ENCODE measurements around the gene RBM15B. TPM values are rescaled to one million over a fixed set of nuclear protein-coding genes. Genes with fewer than 3 reads are reported as not detected.

Gene RBM15B
- total RNA-seq, 1 donor from 2014 or later: 28.0 TPM

DNA sequence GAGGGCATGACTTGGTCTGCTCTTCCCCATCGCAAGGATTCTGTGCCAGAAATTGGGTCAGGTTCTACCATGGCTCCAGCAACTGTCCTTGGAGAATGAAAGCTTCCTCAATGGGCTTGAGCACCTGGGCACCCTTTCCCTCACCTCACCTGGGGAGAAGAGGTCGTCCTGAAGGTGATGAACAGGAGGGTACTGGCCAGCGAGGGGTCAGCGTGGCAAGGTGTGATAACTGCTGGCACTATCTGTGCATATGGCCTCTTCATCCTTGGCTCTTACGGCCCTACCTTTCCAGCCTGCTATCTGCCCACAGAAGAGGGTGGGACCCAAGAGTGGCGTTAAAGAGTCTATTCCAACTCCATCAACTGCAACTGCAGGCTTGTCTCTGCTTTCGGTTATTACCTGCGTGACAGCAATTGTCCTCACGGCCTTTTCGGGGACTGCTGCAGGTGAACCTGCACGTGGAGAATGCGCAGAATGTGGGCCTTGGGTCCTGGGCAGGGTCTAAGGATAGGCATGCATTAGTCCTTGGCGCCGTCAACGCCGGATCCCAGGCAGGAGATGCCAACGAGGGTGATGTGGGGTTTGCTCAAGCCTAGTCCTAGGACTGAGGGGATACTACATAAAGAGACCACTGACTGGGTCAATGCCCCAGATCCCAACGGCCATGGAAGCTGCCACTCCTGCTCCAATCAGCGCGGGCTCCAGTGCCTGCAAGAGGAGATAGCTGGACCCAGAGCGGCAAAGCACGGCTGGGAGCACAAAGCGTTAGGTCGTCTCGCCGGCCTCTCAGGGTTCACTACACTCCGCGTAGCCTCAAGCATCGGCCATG lies 625 bp upstream of the RBM15B start:
- DNase-seq (ENCODE audit: low spot score): peak; percentile 74

DNA sequence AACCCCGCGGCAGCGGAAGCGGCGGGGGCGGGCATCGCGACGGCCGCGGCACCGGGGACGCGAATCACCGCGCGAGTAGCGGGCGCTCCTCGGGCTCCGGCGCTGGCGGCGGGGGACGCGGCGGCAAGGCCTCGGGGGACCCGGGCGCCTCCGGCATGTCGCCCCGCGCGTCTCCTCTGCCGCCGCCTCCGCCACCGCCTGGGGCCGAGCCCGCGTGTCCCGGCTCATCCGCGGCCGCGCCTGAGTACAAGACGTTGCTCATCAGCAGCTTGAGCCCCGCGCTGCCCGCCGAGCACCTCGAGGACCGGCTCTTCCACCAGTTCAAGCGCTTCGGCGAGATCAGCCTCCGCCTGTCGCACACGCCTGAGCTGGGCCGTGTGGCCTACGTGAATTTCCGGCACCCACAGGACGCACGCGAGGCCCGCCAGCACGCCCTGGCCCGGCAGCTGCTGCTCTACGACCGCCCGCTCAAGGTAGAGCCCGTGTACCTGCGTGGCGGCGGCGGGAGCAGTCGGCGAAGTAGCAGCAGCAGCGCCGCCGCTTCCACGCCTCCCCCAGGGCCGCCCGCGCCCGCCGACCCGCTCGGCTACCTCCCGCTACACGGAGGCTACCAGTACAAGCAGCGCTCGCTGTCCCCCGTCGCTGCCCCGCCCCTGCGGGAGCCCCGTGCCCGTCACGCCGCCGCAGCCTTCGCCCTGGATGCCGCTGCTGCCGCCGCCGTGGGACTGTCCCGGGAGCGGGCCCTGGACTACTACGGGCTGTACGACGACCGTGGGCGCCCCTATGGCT lies 675 bp downstream of the RBM15B start:
- DNase-seq (ENCODE audit: low spot score): peak; percentile 89

DNA sequence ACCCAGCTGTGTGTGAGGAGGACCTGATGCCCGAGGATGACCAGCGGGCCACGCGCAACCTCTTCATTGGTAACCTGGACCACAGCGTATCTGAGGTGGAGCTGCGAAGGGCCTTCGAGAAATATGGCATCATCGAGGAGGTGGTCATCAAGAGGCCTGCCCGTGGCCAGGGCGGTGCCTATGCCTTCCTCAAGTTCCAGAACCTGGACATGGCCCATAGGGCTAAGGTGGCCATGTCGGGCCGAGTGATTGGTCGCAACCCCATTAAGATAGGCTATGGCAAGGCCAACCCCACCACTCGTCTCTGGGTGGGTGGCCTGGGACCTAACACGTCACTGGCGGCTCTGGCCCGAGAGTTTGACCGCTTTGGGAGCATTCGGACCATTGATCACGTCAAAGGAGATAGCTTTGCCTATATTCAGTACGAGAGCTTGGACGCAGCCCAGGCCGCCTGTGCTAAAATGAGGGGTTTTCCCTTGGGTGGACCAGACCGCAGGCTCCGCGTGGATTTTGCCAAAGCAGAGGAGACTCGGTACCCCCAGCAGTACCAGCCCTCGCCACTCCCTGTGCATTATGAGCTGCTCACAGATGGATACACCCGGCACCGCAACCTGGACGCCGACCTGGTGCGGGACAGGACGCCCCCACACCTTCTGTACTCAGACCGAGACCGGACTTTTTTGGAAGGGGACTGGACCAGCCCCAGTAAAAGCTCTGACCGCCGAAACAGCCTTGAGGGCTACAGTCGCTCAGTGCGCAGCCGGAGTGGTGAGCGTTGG lies 1.5 kb downstream of the RBM15B start:
- peak; percentile 85 for DNase-seq (ENCODE audit: low spot score)

DNA sequence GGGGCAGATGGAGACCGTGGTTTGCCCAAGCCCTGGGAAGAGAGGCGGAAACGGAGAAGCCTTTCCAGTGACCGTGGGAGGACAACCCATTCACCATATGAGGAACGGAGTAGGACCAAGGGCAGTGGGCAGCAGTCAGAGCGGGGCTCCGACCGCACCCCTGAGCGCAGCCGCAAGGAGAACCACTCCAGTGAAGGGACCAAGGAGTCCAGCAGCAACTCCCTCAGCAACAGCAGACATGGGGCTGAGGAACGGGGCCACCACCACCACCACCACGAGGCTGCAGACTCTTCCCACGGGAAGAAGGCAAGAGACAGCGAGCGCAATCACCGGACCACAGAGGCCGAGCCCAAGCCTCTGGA lies 2.0 kb downstream of the RBM15B start:
- peak; percentile 77 for DNase-seq (ENCODE audit: low spot score)

DNA sequence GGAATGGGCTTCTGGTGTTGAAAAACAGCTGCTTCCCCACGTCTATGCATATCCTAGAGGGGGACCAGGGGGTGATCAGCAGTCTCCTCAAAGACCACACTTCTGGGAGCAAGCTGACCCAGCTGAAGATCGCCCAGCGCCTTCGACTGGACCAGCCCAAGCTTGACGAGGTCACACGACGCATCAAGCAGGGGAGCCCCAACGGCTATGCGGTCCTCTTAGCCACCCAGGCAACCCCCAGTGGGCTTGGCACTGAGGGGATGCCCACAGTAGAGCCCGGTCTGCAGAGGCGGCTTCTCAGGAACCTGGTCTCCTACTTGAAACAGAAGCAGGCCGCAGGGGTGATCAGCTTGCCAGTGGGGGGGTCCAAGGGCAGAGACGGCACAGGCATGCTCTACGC lies 2.5 kb downstream of the RBM15B start:
- DNase-seq (ENCODE audit: low spot score): peak; percentile 83

DNA sequence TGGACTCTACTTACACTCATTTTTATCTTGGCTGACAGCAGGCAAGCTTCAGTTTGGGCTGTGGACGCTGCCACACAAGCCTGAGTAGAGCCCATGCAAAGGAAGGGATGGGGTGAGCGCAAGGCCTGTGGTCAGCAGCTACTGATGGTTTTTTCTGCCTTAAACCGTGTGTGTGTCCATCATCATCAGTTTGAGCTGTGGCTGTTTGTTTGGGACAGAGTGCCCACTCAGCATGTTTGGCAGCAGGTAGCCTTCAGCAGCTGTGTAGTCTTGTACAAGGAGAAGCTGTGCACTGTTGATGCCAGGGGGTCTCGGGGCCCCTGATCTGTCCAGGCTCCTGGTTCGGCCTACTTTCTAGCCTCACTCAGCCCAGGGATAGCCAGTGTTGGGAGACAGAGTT lies 3.5 kb downstream of the RBM15B start:
- DNase-seq (ENCODE audit: low spot score): peak; percentile 73

DNA sequence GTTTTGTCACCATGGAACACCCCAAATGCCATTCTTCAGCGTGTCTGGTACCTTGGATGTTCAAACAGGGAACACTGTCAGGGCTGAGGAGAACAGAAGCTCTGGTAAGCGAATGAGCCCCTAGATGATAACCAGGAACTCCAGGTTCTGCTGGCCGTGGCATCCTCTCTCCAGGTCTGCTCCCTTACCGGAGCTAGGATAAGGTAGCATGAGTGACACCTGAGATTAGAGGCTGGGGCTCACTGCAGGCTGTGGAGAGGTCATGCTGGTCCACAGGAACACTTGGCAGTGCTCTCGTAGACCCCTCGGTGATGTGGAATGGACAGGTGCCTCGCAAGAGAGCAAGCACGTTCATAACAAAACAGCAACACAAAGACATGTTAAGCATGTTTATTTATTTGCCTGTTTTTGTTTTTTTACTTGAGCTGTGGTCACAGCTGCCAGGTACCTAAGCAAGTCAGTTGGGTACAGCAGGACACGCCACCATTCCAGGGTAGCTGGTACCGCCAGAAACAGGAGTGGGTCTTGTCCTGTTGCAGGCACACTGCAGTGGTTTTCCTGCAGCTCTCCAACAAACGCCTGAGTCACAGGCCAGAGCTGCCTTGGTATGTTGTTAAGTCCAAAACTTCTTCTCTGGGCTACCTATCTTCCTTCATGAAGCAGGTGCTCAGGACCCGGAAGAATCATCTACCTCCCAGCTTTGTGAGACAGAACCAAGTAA lies 4.6 kb downstream of the RBM15B start:
- DNase-seq (ENCODE audit: low spot score): peak; percentile 71

DNA sequence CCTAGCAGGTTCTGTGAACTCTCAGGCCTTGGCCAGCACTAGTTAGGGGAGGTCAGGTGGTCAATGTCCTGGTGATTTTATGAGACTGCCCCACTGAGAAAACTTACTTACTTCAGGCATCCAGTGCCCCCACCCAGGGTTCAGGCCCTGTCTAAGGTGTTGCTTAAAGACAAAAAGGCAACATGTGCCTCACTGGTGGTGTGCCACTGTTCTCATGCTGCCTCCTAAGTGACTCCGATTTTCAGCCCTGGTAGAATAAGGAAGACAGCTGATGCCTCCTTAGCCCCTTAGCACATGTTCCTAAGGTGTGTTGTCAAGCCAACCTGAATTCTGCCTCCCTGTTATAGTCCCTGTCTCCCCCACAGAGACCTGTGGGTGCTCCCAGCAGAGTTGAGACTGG lies 5.3 kb downstream of the RBM15B start:
- peak; percentile 75 for DNase-seq (ENCODE audit: low spot score)

DNA sequence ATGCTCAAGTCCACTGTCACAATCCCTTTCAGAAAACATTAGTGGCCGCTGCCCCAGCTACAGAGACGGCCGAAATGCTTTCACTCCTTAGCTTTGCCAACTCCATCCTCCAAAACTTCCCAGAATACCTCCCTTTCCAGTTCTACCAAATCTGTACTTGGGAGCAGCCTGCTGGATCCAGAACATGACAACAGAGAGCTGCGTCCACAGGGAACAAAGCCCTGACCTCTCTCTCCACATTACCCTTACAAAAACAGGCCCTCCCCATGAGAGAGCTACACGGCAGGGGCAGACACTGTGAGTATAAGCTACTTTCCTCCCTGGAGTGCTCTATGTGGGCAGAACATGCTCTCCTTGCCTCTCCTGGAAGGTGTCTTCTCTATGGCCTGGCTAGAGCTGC lies 6.3 kb downstream of the RBM15B start:
- DNase-seq (ENCODE audit: low spot score): peak; percentile 20

DNA sequence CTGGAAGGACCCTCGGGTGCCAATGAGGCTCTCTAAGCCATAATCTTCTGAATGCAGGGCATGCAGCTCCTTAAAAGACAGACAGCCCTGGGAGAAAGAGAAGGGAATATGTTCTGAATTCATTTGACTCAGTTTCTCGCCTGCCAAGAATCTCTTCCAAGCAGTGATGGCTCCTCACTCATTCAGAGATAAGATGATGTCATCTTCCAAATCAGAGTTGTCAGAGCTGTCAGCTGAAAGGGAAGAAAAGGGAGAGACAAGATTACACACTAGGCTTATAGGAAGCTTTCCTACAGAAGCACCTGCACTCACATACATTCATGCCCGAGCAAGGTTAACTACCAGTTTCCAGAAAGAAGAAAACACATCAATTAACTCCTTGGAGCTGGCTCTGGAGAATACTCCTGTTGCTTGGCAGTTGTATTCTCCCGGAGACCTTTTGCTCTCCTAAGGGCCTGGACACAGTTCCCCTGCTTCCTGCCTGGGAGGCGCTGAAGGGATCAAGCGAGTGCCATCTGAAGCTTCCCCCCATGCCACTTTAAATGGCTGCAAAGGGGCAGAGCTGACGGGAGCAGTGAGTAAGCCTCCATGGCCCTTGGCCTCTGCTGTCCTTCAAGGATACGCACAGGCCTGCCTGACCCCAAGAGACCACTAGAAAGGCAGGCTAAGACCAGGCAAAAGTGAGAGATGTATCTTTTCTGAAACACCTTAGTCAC lies 7.7 kb downstream of the RBM15B start:
- peak; percentile 67 for DNase-seq (ENCODE audit: low spot score)

DNA sequence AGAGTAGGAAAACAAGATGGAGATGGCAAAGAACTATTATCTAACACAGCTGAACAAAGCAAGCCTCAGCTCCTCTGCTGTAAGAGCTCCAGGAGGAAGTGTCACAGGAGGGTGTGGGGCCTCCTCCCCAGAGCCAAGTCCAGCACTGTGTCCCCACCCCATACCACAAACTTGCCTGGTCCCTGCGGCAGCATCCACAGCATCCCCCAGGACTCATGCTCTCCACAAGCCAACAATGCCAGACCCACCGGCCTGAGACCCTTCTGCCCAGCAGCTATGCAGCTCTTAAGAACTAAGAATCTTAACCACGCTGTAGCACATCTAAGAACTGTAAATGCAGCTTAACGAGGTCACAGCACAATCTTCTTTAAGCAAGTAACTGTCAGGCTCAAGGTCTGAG lies 9.1 kb downstream of the RBM15B start:
- peak; percentile 55 for DNase-seq (ENCODE audit: low spot score)

DNA sequence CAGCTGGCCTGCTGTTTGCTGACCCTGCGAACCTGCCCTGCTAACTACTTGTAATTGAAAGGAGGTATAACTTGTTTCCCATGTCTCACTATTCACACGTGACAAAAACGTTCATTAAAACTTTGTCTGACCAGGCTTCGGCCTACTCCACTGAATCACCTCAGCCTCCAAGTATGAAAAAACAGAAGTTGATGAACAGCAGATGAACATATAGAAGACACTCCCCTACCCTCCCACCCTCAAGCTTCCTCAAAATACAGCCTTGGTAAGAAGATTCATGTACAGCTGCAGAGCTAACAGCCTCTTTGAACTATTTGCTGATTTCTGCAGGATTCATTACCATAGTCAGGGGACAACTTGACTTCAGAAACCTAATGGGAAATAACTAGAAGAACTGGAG lies 10.7 kb downstream of the RBM15B start:
- DNase-seq (ENCODE audit: low spot score): no peak

DNA sequence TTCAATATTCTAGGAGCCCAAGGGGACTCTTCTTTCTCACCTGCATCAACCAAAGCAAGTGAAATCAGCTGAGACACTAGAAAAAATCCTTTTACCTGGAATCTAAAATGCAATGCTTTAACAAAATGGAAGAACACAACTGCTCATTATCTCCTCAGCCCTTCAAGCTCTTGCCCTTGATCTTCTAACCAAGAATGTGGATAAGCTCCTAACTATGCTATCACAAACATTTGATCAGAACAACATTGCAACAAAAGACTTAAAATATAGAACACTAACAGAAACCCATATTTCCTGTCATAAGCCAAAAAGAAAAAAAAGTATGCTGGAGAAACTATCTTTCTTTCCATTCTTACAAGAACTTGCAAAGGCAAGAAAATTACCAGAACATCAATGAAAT lies 12.6 kb downstream of the RBM15B start:
- no peak for DNase-seq (ENCODE audit: low spot score)

DNA sequence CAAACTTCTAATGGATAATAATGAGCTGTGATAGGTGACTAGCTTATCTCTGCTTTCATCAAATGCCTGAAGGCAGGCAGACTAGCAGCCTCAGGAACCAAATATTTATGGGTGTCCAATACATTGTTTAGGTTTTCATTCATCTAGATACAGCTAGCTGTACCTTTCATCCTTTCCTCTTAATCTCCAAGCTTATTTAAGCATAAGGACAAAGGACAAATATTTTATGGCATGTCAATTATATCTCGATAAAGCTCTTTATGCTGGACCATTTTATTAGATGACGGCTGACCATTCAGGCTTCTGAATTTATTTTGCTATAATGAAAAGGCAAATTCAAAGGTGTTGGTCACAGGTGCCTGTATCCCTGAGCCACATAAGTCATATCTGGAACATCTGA lies 16.9 kb downstream of the RBM15B start:
- no peak for DNase-seq (ENCODE audit: low spot score)

DNA sequence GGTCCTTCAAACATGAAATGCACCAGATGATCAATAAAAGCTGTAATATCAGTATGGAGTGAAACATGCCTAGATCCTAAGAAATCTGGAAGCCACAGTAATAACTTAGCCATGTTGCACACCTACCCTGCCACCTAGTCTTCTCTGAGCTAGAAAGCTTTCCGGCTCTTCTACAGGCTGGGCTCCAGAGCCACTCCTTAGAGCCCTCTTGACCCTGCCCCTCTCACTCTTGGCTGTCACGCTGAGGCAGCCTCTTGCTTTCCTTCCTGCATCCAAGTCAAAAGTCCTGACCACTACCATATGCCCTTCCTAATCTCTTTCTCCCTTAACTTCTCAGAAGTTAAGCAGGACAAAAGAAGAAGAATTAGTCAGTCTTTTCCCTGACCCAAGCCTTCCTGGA lies 17.7 kb downstream of the RBM15B start:
- no peak for DNase-seq (ENCODE audit: low spot score)

DNA sequence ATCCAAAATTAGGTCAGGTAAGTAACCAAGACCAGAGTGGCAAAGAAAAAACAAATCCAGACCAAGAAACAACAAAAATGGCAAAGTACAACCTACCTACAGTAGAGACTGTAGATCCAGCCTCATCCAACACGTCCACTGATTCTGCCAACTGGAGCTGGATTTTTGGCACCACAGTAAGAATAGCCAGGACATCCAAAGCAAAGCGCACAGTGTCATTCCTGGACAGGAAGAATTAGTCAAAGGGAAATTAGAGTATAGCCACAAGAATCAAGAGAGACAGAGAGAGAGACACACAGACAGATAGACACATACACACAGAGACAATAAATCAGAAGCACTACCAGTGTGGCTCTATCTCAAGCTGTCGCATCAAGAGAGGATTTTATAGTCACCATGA lies 31.1 kb downstream of the RBM15B start:
- DNase-seq (ENCODE audit: low spot score): no peak

DNA sequence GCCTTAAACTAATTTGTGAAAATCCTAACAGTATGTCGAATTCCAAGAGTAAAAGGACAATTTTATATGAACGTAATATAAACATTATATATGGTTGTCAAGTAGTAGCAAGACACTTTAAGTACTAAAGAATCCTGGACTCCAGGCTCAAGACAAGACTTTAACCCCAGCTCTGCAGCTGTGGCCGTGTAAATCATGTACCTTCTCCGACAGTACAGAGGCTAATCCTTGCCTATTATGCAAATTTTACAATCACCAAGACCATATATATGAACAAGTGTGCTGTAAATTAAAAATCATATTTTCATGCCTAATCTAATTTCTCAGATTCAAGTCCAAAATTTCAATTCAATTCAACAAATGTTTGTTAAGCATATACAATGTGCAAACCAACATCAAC lies 35.8 kb downstream of the RBM15B start:
- DNase-seq (ENCODE audit: low spot score): no peak

DNA sequence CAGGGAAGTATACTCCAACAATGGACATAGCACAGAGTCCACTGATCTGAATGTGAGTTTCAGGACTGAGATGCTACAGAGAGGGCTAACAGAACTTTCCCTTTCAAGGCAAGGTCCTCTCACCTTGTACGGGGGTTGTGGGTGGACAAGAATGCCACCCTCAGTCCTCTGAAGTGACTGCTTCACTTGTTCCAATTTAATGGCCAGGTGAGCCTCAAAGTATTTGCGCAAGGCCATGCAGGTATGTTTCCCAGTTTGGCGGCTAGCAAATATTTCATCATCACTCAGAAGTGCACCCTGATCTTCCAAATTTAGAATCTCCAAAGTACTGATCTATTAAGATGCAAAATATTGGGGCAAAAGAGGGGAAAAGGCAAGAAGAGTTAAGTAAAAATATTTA lies 38.1 kb downstream of the RBM15B start:
- DNase-seq (ENCODE audit: low spot score): no peak

DNA sequence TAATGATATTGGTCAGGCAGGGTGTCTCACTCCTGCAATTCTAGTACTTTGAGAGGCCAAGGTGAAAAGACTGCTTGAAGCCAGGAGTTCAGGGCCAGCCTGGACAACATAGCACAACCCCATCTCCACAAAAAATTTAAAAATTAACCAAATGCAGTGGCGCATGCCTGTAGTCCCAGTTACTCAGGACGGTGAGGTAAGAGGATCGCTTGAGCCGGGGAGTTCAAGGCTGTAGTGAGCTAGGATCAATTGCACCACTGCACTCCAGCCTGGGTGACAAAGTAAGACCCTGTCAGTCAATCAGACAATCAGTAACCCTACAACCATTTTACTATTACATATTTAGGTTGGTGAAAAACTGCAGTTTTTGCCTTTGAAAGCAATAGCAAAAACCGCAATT lies 43.0 kb downstream of the RBM15B start:
- DNase-seq (ENCODE audit: low spot score): no peak

DNA sequence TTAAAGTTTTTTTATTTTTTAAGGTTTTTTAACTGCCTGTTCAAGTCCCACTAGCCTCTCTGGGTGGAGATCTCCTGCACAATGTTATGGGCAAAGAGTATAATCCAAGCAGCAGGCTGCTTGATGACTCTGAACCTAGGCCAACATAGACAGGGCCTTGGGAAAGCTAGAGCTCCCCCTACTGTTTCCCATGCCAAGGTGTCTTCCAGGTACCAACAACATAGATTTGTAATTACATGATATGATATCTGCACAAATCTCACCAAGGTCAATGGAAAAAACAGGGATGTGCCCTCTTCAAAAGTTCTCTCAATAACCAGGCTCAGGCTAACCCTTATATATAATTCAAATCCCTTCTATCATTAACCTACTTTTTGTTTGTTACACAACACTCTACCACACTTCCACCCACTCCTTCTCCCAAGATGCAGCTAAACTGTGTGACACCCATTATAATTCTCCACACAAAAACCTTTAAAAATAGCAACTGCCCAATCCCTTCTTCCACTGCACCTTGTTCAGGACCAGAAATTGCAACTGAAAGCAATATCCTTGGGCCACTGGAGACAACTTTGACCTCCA lies 43.8 kb downstream of the RBM15B start:
- DNase-seq (ENCODE audit: low spot score): no peak
